IMR-90 (cell line): ENCODE results near the gene FBXW11. TPM values are rescaled to one million over a fixed set of nuclear protein-coding genes. Genes with fewer than 3 reads are reported as not detected.

Experiments
- ATAC-seq: fragments of 200-7000 bp; cut with Tn5 transposase; 2 replicates; pipeline ENCODE4 v1.9.1; 2020; ENCODE audit warnings: low read depth, mild to moderate bottlenecking, moderate library complexity
- BruUV-seq: library from RNA; stranded (reverse); fragments of 400-500 nt; replicated peaks from 2 replicates; lab custom pipeline; 2021; lab: Mats Ljungman, UMichigan
- CTCF ChIA-PET: fragments of 300-600 bp; formaldehyde crosslinking; extraction: SDS; loops from one replicate; lab custom pipeline; 2021; ENCODE audit warnings: antibody characterized with exemption; lab: Yijun Ruan, JAX
- POLR2A ChIA-PET: fragments of 300-600 bp; sonication (Branson Sonifier 250); formaldehyde crosslinking; loops from one replicate; lab custom pipeline; 2022; ENCODE audit warnings: antibody characterized with exemption; ENCODE audit not compliant: unreplicated experiment; lab: Charles Lee
- DNase-seq: peaks from one replicate; pipeline ENCODE4 v3.0.0; 2013
- H2AFZ ChIP-seq: replicated peaks from 2 replicates; pipeline ENCODE3; 2013; ENCODE audit warnings: low read length, mild to moderate bottlenecking; ENCODE audit not compliant: poor library complexity
- H2AK5ac ChIP-seq: 2 replicates; pipeline ENCODE4 v1.6.1; 2013; ENCODE audit warnings: low read depth, low read length, inconsistent platforms
- H2AK9ac ChIP-seq: replicated peaks from 2 replicates; pipeline ENCODE3; 2013; ENCODE audit warnings: mild to moderate bottlenecking, low read depth, low read length, moderate library complexity; ENCODE audit not compliant: poor library complexity
- H2BK120ac ChIP-seq: 2 replicates; pipeline ENCODE4 v1.6.1; 2013; ENCODE audit warnings: low read depth, low read length, inconsistent platforms
- H2BK15ac ChIP-seq: 3 replicates; pipeline ENCODE4 v1.6.1; 2013; ENCODE audit warnings: low read depth, low read length, inconsistent platforms
- H2BK20ac ChIP-seq: 2 replicates; pipeline ENCODE4 v1.6.1; 2013; ENCODE audit warnings: low read depth, mild to moderate bottlenecking, inconsistent platforms, low read length, moderate library complexity
- H2BK5ac ChIP-seq: 2 replicates; pipeline ENCODE4 v1.6.1; 2013; ENCODE audit warnings: mild to moderate bottlenecking, low read depth, low read length, inconsistent platforms; ENCODE audit not compliant: poor library complexity, severe bottlenecking
- H3K14ac ChIP-seq: replicated peaks from 2 replicates; pipeline ENCODE4 v1.6.1; 2013; ENCODE audit warnings: low read depth, low read length, inconsistent platforms
- H3K18ac ChIP-seq: 2 replicates; pipeline ENCODE4 v1.6.1; 2013; ENCODE audit warnings: low read depth, low read length, control low read depth
- H3K23ac ChIP-seq: 2 replicates; pipeline ENCODE4 v1.6.1; 2013; ENCODE audit warnings: low read depth, low read length, inconsistent platforms
- H3K27ac ChIP-seq: 2 replicates; pipeline ENCODE4 v1.5.1; 2013; ENCODE audit warnings: mild to moderate bottlenecking, control low read depth, low read length; ENCODE audit not compliant: insufficient read depth
- H3K27me3 ChIP-seq: 2 replicates; pipeline ENCODE4 v1.6.1; 2013; ENCODE audit warnings: low read length; ENCODE audit not compliant: control insufficient read depth, insufficient read depth
- H3K36me3 ChIP-seq: 2 replicates; pipeline ENCODE4 v1.6.1; 2013; ENCODE audit warnings: low read length, mixed read lengths; ENCODE audit not compliant: control insufficient read depth, insufficient read depth
- H3K4ac ChIP-seq: 2 replicates; pipeline ENCODE4 v1.6.1; 2013; ENCODE audit warnings: low read depth, low read length, inconsistent platforms
- H3K4me1 ChIP-seq: 2 replicates; pipeline ENCODE4 v1.6.1; 2013; ENCODE audit warnings: low read length, mixed read lengths; ENCODE audit not compliant: control insufficient read depth, insufficient read depth
- H3K4me2 ChIP-seq: 2 replicates; pipeline ENCODE4 v1.6.1; 2013; ENCODE audit warnings: low read depth, mild to moderate bottlenecking, control low read depth, low read length, moderate library complexity
- H3K4me3 ChIP-seq: 2 replicates; pipeline ENCODE4 v1.5.1; 2013; ENCODE audit warnings: low read depth, mild to moderate bottlenecking, control low read depth, low read length, moderate library complexity; ENCODE audit not compliant: insufficient read depth
- H3K56ac ChIP-seq: 2 replicates; pipeline ENCODE4 v1.6.1; 2013; ENCODE audit warnings: low read length, inconsistent platforms; ENCODE audit not compliant: insufficient read depth; ENCODE audit errors: extremely low read depth
- H3K79me1 ChIP-seq, 2 experiments: 2 replicates each; pipeline ENCODE4 v1.6.1; 2013; ENCODE audit warnings: low read length in 2 of 2, inconsistent platforms in 1 of 2, low read depth in 1 of 2
- H3K9ac ChIP-seq: 2 replicates; pipeline ENCODE4 v1.6.1; 2013; ENCODE audit warnings: low read depth, low read length, control low read depth
- H3K9me1 ChIP-seq: 2 replicates; pipeline ENCODE4 v1.6.1; 2013; ENCODE audit warnings: low read length, inconsistent platforms; ENCODE audit not compliant: insufficient read depth
- H3K9me3 ChIP-seq: 2 replicates; pipeline ENCODE4 v1.6.1; 2013; ENCODE audit warnings: low read length; ENCODE audit not compliant: control insufficient read depth, insufficient read depth
- H4K20me1 ChIP-seq: 2 replicates; pipeline ENCODE4 v1.6.1; 2013; ENCODE audit warnings: low read length, inconsistent platforms; ENCODE audit not compliant: insufficient read depth
- H4K5ac ChIP-seq: 2 replicates; pipeline ENCODE4 v1.6.1; 2013; ENCODE audit warnings: mild to moderate bottlenecking, low read depth, low read length, control low read depth
- H4K8ac ChIP-seq, 2 experiments: 2 replicates each; pipeline ENCODE4 v1.6.1; 2013; ENCODE audit warnings: low read depth in 2 of 2, low read length in 2 of 2, control low read depth in 1 of 2, inconsistent platforms in 1 of 2
- H4K91ac ChIP-seq: 2 replicates; pipeline ENCODE4 v1.6.1; 2013; ENCODE audit warnings: low read depth, low read length, inconsistent platforms; ENCODE audit not compliant: insufficient read depth
- BHLHE40 ChIP-seq: fragments of 150-350 bp; IDR thresholded peaks from 2 replicates; pipeline ENCODE4 v1.6.1; 2016; ENCODE audit warnings: mild to moderate bottlenecking, low read depth, low read length
- CEBPB ChIP-seq: IDR thresholded peaks from 2 replicates; pipeline ENCODE4 v1.6.1; 2012; ENCODE audit warnings: low read depth, low read length, improper control_type of control experiment
- CHD1 ChIP-seq: IDR thresholded peaks from 2 replicates; pipeline ENCODE4 v1.6.1; 2012; ENCODE audit warnings: low read depth, low read length, improper control_type of control experiment
- CTCF ChIP-seq: conservative IDR thresholded peaks from 2 replicates; pipeline ENCODE4 v1.5.1; 2012; ENCODE audit warnings: mild to moderate bottlenecking, low read depth, low read length, improper control_type of control experiment
- FOS ChIP-seq: fragments of 150-350 bp; IDR thresholded peaks from 2 replicates; pipeline ENCODE4 v1.6.1; 2016; ENCODE audit warnings: low read depth, low read length
- MAFK ChIP-seq: IDR thresholded peaks from 2 replicates; pipeline ENCODE4 v1.6.1; 2012; ENCODE audit warnings: low read depth, low read length, improper control_type of control experiment
- MAZ ChIP-seq: IDR thresholded peaks from 2 replicates; pipeline ENCODE4 v1.6.1; 2012; ENCODE audit warnings: low read depth, mild to moderate bottlenecking, low read length, improper control_type of control experiment, moderate library complexity, borderline replicate concordance
- MXI1 ChIP-seq: IDR thresholded peaks from 2 replicates; pipeline ENCODE4 v1.6.1; 2012; ENCODE audit warnings: low read depth, mild to moderate bottlenecking, low read length, moderate library complexity, borderline replicate concordance
- NFE2L2 ChIP-seq: fragments of 150-350 bp; IDR thresholded peaks from 2 replicates; pipeline ENCODE4 v1.6.1; 2016; ENCODE audit warnings: low read depth, mild to moderate bottlenecking, low read length
- POLR2A ChIP-seq: IDR thresholded peaks from 2 replicates; pipeline ENCODE4 v1.6.1; 2012; ENCODE audit warnings: mild to moderate bottlenecking, low read depth, low read length
- RAD21 ChIP-seq: IDR thresholded peaks from 2 replicates; pipeline ENCODE4 v1.6.1; 2012; ENCODE audit warnings: low read length, improper control_type of control experiment
- RCOR1 ChIP-seq: IDR thresholded peaks from 2 replicates; pipeline ENCODE4 v1.6.1; 2012; ENCODE audit warnings: mild to moderate bottlenecking, low read length, improper control_type of control experiment; ENCODE audit not compliant: insufficient replicate concordance
- RFX5 ChIP-seq: IDR thresholded peaks from 2 replicates; pipeline ENCODE4 v1.8.0; 2012; ENCODE audit warnings: low read depth, mild to moderate bottlenecking, low read length, moderate library complexity
- SMC3 ChIP-seq: fragments of 150-350 bp; IDR thresholded peaks from 2 replicates; pipeline ENCODE4 v1.6.1; 2016; ENCODE audit warnings: low read depth, mild to moderate bottlenecking, antibody characterized with exemption, low read length, moderate library complexity
- USF2 ChIP-seq: fragments of 150-350 bp; IDR thresholded peaks from 2 replicates; pipeline ENCODE4 v1.6.1; 2017; ENCODE audit warnings: mild to moderate bottlenecking, antibody characterized with exemption, low read length, low read depth
- WGBS, 2 experiments: methylation state at CpG; one replicate each; pipeline versions ENCODE4 v1.1.5 to v1.1.7; 2013; ENCODE audit warnings: missing lambda C conversion rate in 2 of 2; ENCODE audit not compliant: insufficient read length in 1 of 2; ENCODE audit errors: extremely low coverage in 2 of 2; 5-methylcytosine and 5-hydroxymethylcytosine counted together
- dilution Hi-C: fragments of 300-500 bp; cut with HindIII; formaldehyde crosslinking; loops from one replicate; pipeline ENCODE4 v1.14.3; 2018; ENCODE audit warnings: low sequenced_read_pairs; ENCODE audit not compliant: unreplicated experiment
- in situ Hi-C: fragments of 300-500 bp; cut with MboI; formaldehyde crosslinking; loops from 3 replicates; pipeline ENCODE4 v1.14.3; 2019; ENCODE audit warnings: low sequenced_read_pairs, inconsistent platforms, mixed read lengths
- intact Hi-C: fragments of 100-400 bp; cut with micrococcal nuclease; formaldehyde crosslinking; loops from 2 replicates; pipeline ENCODE4 v1.10.0; 2022
- polyA plus RNA-seq, 3 experiments: library from polyadenylated mRNA; depleted of rRNA; stranded (reverse); fragments of >200 nt; gene quantifications; 2 replicates each; pipeline ENCODE4 v1.2.3, GENCODE V29; 2012; ENCODE audit warnings: low replicate concordance in 1 of 3
- total RNA-seq: library from RNA; depleted of rRNA; stranded (reverse); fragments of >200 nt; gene quantifications from 2 replicates; pipeline ENCODE4 v1.2.3, GENCODE V29; 2012
- TF ChIP-seq, protein P1 (sequence below): fragments of 150-350 bp; IDR thresholded peaks from 2 replicates; pipeline ENCODE4 v1.6.1; 2016; ENCODE audit warnings: low read depth, mild to moderate bottlenecking, low read length, moderate library complexity, borderline replicate concordance

FBXW11 gene
- total and polyA plus RNA-seq, 2 of the 4 experiments (the other 2 are of a cell fraction): 34.3 to 97.1 TPM

- Histone ChIP-seq H3K14ac (no peak overlapping the region), H3K4me3 (no peak overlapping the region), H2AFZ (no peak overlapping the region), H4K5ac (no peak overlapping the region), H3K23ac (peak overlapping the region; percentile 71), H3K36me3 (0 out of 2 replicates have a peak, but pooled peaks cover 2% of the 10 kb centered on the region), H3K9me1 (peaks cover 13% of the 10 kb centered on the region), H3K27me3 (no peaks in the 10 kb centered on the region), H2BK5ac (no peak overlapping the region), H2BK15ac (no peak overlapping the region), H2BK120ac (no peak overlapping the region), H4K91ac (no peak overlapping the region), H3K56ac (no peak overlapping the region), H3K4me1 (peaks cover 4% of the 10 kb centered on the region), H2BK20ac (no peak overlapping the region), H3K4ac (no peak overlapping the region), H4K8ac (no peak overlapping the region), H3K79me1 (peaks cover 29 to 62% of the 10 kb centered on the region in 2 experiments), H3K27ac (no peak overlapping the region), H2AK9ac (no peak overlapping the region), H3K9ac (no peak overlapping the region), H2AK5ac (no peak overlapping the region), H3K4me2 (no peak overlapping the region), H4K20me1 (peaks cover 64% of the 10 kb centered on the region), H3K18ac (no peak overlapping the region), H3K9me3 (no peaks in the 10 kb centered on the region)
- intact Hi-C loops: loop anchor here (5.0 kb wide), 1 partner anchor 377 kb away; no protein-coding TSS in a partner anchor
- DNase-seq (no peak), ATAC-seq (no peak)
- ChIA-PET POLR2A (no interaction called here), CTCF (interaction anchor here (0.6 to 1.1 kb wide), 2 partner anchors 111 to 137 kb away, joined by 3 read pairs; no protein-coding TSS in a partner anchor)
- in situ Hi-C loops: loop anchor here (10.0 kb wide), 1 partner anchor 130 kb away; no protein-coding TSS in a partner anchor
- 90% methylated on average over 3 of the region's 5 CpGs; no CpG with 5 or more reads in 1 of the 2 experiments for WGBS, 2 experiments
- BruUV-seq: no TSS peak
- TF ChIP-seq BHLHE40 (no peak), CEBPB (no peak), SMC3 (no peak), RCOR1 (no peak), RAD21 (no peak), RFX5 (no peak), NFE2L2 (no peak), USF2 (no peak), MAZ (no peak), FOS (no peak), POLR2A (no peak), CHD1 (no peak), MAFK (no peak), MXI1 (no peak), CTCF (no peak)
- TF ChIP-seq, protein P1, sequence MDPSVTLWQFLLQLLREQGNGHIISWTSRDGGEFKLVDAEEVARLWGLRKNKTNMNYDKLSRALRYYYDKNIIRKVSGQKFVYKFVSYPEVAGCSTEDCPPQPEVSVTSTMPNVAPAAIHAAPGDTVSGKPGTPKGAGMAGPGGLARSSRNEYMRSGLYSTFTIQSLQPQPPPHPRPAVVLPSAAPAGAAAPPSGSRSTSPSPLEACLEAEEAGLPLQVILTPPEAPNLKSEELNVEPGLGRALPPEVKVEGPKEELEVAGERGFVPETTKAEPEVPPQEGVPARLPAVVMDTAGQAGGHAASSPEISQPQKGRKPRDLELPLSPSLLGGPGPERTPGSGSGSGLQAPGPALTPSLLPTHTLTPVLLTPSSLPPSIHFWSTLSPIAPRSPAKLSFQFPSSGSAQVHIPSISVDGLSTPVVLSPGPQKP: no peak
- dilution Hi-C loops: no loop called here
These were observed 91.6 kb downstream of the FBXW11 start for GRCh38 chr5:171914726-171915338.
